ENCODE measurements around the gene ZNF883.

ZNF883 gene

GRCh38 chr9:112997236-112997941 is 14.6 kb downstream of the ZNF883 start:
- no peak overlapping the region for H3K9ac ChIP-seq (ENCODE audit: low read depth, low read length)
- H3K4me1 ChIP-seq (ENCODE audit: control insufficient read depth, insufficient read depth, low read length), result no peaks in the 10 kb centered on the region
- no peaks in the 10 kb centered on the region for H3K27me3 ChIP-seq (ENCODE audit: control insufficient read depth, insufficient read depth, low read length)
- no peak overlapping the region for H3K4me2 ChIP-seq (ENCODE audit: low read length)
- peaks cover 3% of the 10 kb centered on the region for H3K36me3 ChIP-seq (ENCODE audit: insufficient read depth, low read length)
- H3K9me3 ChIP-seq (replicated peaks; ENCODE audit: low read length), result peaks cover 45% of the 10 kb centered on the region
- peak overlapping the region; percentile 40 for H3K4me3 ChIP-seq (ENCODE audit: low read length)

- no peaks in the 10 kb centered on the region for H3K36me3 ChIP-seq (ENCODE audit: insufficient read depth, low read length)
- H3K9me3 ChIP-seq (replicated peaks; ENCODE audit: low read length), result no peaks in the 10 kb centered on the region
- no peaks in the 10 kb centered on the region for H3K27me3 ChIP-seq (ENCODE audit: control insufficient read depth, insufficient read depth, low read length)
- no peaks in the 10 kb centered on the region for H3K4me1 ChIP-seq (ENCODE audit: control insufficient read depth, insufficient read depth, low read length)
- H3K4me3 ChIP-seq (ENCODE audit: low read length), result no peak overlapping the region
- H3K9ac ChIP-seq (ENCODE audit: low read depth, low read length), result no peak overlapping the region
- H3K4me2 ChIP-seq (ENCODE audit: low read length), result no peak overlapping the region
Observed at GRCh38 chr9:112971415-112971814, 40.6 kb downstream of the ZNF883 start.

GRCh38 chr9:112970939-112971338 is 41.1 kb downstream of the ZNF883 start:
- Histone ChIP-seq H3K27me3 (ENCODE audit: control insufficient read depth, insufficient read depth, low read length) (no peaks in the 10 kb centered on the region), H3K4me2 (ENCODE audit: low read length) (no peak overlapping the region), H3K36me3 (ENCODE audit: insufficient read depth, low read length) (no peaks in the 10 kb centered on the region), H3K4me3 (ENCODE audit: low read length) (no peak overlapping the region), H3K9me3 (replicated peaks; ENCODE audit: low read length) (no peaks in the 10 kb centered on the region), H3K4me1 (ENCODE audit: control insufficient read depth, insufficient read depth, low read length) (no peaks in the 10 kb centered on the region), H3K9ac (ENCODE audit: low read depth, low read length) (no peak overlapping the region)

- no peak overlapping the region for H3K4me3 ChIP-seq (ENCODE audit: low read length)
- H3K4me2 ChIP-seq (ENCODE audit: low read length), result no peak overlapping the region
- no peak overlapping the region for H3K9ac ChIP-seq (ENCODE audit: low read depth, low read length)
- no peaks in the 10 kb centered on the region for H3K4me1 ChIP-seq (ENCODE audit: control insufficient read depth, insufficient read depth, low read length)
- H3K27me3 ChIP-seq (ENCODE audit: control insufficient read depth, insufficient read depth, low read length), result no peaks in the 10 kb centered on the region
- no peaks in the 10 kb centered on the region for H3K9me3 ChIP-seq (replicated peaks; ENCODE audit: low read length)
- no peaks in the 10 kb centered on the region for H3K36me3 ChIP-seq (ENCODE audit: insufficient read depth, low read length)
Observed at GRCh38 chr9:112969730-112970129, 42.3 kb downstream of the ZNF883 start.

- H3K27me3 ChIP-seq (ENCODE audit: control insufficient read depth, insufficient read depth, low read length), result peaks cover 22% of the 10 kb centered on the region
- no peak overlapping the region for H3K4me2 ChIP-seq (ENCODE audit: low read length)
- no peaks in the 10 kb centered on the region for H3K4me1 ChIP-seq (ENCODE audit: control insufficient read depth, insufficient read depth, low read length)
- no peak overlapping the region for H3K4me3 ChIP-seq (ENCODE audit: low read length)
- H3K9me3 ChIP-seq (replicated peaks; ENCODE audit: low read length), result no peaks in the 10 kb centered on the region
- H3K36me3 ChIP-seq (ENCODE audit: insufficient read depth, low read length), result no peaks in the 10 kb centered on the region
- no peak overlapping the region for H3K9ac ChIP-seq (ENCODE audit: low read depth, low read length)
Observed at GRCh38 chr9:112955550-112955949, 56.4 kb downstream of the ZNF883 start.

GRCh38 chr9:112945620-112946208 is 66.3 kb downstream of the ZNF883 start:
- no peaks in the 10 kb centered on the region for H3K9me3 ChIP-seq (replicated peaks; ENCODE audit: low read length)
- H3K4me3 ChIP-seq (ENCODE audit: low read length), result no peak overlapping the region
- H3K27me3 ChIP-seq (ENCODE audit: control insufficient read depth, insufficient read depth, low read length), result no peaks in the 10 kb centered on the region
- H3K4me1 ChIP-seq (ENCODE audit: control insufficient read depth, insufficient read depth, low read length), result no peaks in the 10 kb centered on the region
- no peak overlapping the region for H3K4me2 ChIP-seq (ENCODE audit: low read length)
- no peak overlapping the region for H3K9ac ChIP-seq (ENCODE audit: low read depth, low read length)
- no peaks in the 10 kb centered on the region for H3K36me3 ChIP-seq (ENCODE audit: insufficient read depth, low read length)

GRCh38 chr9:112939418-112939817 is 72.6 kb downstream of the ZNF883 start:
- no peak overlapping the region for H3K9ac ChIP-seq (ENCODE audit: low read depth, low read length)
- H3K27me3 ChIP-seq (ENCODE audit: control insufficient read depth, insufficient read depth, low read length), result peaks cover 14% of the 10 kb centered on the region
- H3K36me3 ChIP-seq (ENCODE audit: insufficient read depth, low read length), result no peaks in the 10 kb centered on the region
- no peaks in the 10 kb centered on the region for H3K9me3 ChIP-seq (replicated peaks; ENCODE audit: low read length)
- no peaks in the 10 kb centered on the region for H3K4me1 ChIP-seq (ENCODE audit: control insufficient read depth, insufficient read depth, low read length)
- no peak overlapping the region for H3K4me3 ChIP-seq (ENCODE audit: low read length)
- no peak overlapping the region for H3K4me2 ChIP-seq (ENCODE audit: low read length)

GRCh38 chr9:112933696-112934095 is 78.3 kb downstream of the ZNF883 start:
- no peak overlapping the region for H3K4me3 ChIP-seq (ENCODE audit: low read length)
- H3K36me3 ChIP-seq (ENCODE audit: insufficient read depth, low read length), result no peaks in the 10 kb centered on the region
- H3K9ac ChIP-seq (ENCODE audit: low read depth, low read length), result no peak overlapping the region
- H3K4me2 ChIP-seq (ENCODE audit: low read length), result no peak overlapping the region
- no peaks in the 10 kb centered on the region for H3K9me3 ChIP-seq (replicated peaks; ENCODE audit: low read length)
- no peaks in the 10 kb centered on the region for H3K4me1 ChIP-seq (ENCODE audit: control insufficient read depth, insufficient read depth, low read length)
- peaks cover 36% of the 10 kb centered on the region for H3K27me3 ChIP-seq (ENCODE audit: control insufficient read depth, insufficient read depth, low read length)

- no peaks in the 10 kb centered on the region for H3K9me3 ChIP-seq (replicated peaks; ENCODE audit: low read length)
- H3K27me3 ChIP-seq (ENCODE audit: control insufficient read depth, insufficient read depth, low read length), result peaks cover 22% of the 10 kb centered on the region
- no peaks in the 10 kb centered on the region for H3K4me1 ChIP-seq (ENCODE audit: control insufficient read depth, insufficient read depth, low read length)
- H3K9ac ChIP-seq (ENCODE audit: low read depth, low read length), result no peak overlapping the region
- H3K4me2 ChIP-seq (ENCODE audit: low read length), result no peak overlapping the region
- no peak overlapping the region for H3K4me3 ChIP-seq (ENCODE audit: low read length)
- no peaks in the 10 kb centered on the region for H3K36me3 ChIP-seq (ENCODE audit: insufficient read depth, low read length)
Observed at GRCh38 chr9:112925058-112925641, 86.8 kb downstream of the ZNF883 start.

- no peak overlapping the region for H3K4me2 ChIP-seq (ENCODE audit: low read length)
Observed at GRCh38 chr9:112921549-112921948, 90.4 kb downstream of the ZNF883 start.

GRCh38 chr9:112917987-112918362 is 94.0 kb downstream of the ZNF883 start:
- H3K9me3 ChIP-seq (replicated peaks; ENCODE audit: low read length), result no peaks in the 10 kb centered on the region
- H3K27me3 ChIP-seq (ENCODE audit: control insufficient read depth, insufficient read depth, low read length), result peaks cover 54% of the 10 kb centered on the region
- H3K36me3 ChIP-seq (ENCODE audit: insufficient read depth, low read length), result no peaks in the 10 kb centered on the region
- no peak overlapping the region for H3K4me2 ChIP-seq (ENCODE audit: low read length)
- no peak overlapping the region for H3K4me3 ChIP-seq (ENCODE audit: low read length)
- H3K4me1 ChIP-seq (ENCODE audit: control insufficient read depth, insufficient read depth, low read length), result no peaks in the 10 kb centered on the region
- no peak overlapping the region for H3K9ac ChIP-seq (ENCODE audit: low read depth, low read length)

More at GRCh38 chr9:112921549-112921948, 90.4 kb downstream of the ZNF883 start:
- H3K4me3 ChIP-seq (ENCODE audit: low read length), result no peak overlapping the region
- H3K27me3 ChIP-seq (ENCODE audit: control insufficient read depth, insufficient read depth, low read length), result peaks cover 32% of the 10 kb centered on the region
- no peak overlapping the region for H3K9ac ChIP-seq (ENCODE audit: low read depth, low read length)
- no peaks in the 10 kb centered on the region for H3K4me1 ChIP-seq (ENCODE audit: control insufficient read depth, insufficient read depth, low read length)
- H3K9me3 ChIP-seq (replicated peaks; ENCODE audit: low read length), result no peaks in the 10 kb centered on the region
- H3K36me3 ChIP-seq (ENCODE audit: insufficient read depth, low read length), result no peaks in the 10 kb centered on the region

Measured in skeletal muscle satellite cell (primary cell).